Activated CD8-positive, alpha-beta T cell treated with anti-CD3 and anti-CD28 coated beads, Interleukin-2, amount 10 ng/mL, durations not matched to agents 7 days and 5 days (primary cell): ENCODE results near the gene ALCAM. TPM values are rescaled to one million over a fixed set of nuclear protein-coding genes. Genes with fewer than 3 reads are reported as not detected.

Experiments
- ATAC-seq: fragments of 150-1000 bp; cut with Tn5 transposase; one replicate; pipeline ENCODE4 v1.10.0; 2021; ENCODE audit warnings: moderate library complexity
- CTCF ChIA-PET: fragments of 350-600 bp; sonication (Branson Sonifier 250); formaldehyde crosslinking; loops from one replicate; lab custom pipeline; 2021; ENCODE audit warnings: antibody characterized with exemption; lab: Charles Lee
- POLR2A ChIA-PET: fragments of 350-600 bp; sonication (Branson Sonifier 250); formaldehyde crosslinking; loops from one replicate; lab custom pipeline; 2021; ENCODE audit warnings: antibody characterized with exemption; lab: Charles Lee
- DNase-seq: peaks from one replicate; pipeline ENCODE4 v3.0.0-alpha.2; 2020
- H3K27ac Mint-ChIP-seq: one replicate; pipeline ENCODE4 v1.8.0; 2021; ENCODE audit warnings: mild to moderate bottlenecking, mixed read lengths
- H3K27me3 Mint-ChIP-seq: one replicate; pipeline ENCODE4 v1.8.0; 2021; ENCODE audit warnings: low read depth, mixed read lengths
- H3K36me3 Mint-ChIP-seq: one replicate; pipeline ENCODE4 v1.8.0; 2021; ENCODE audit warnings: low read depth, mixed read lengths
- H3K4me1 Mint-ChIP-seq: one replicate; pipeline ENCODE4 v1.8.0; 2021; ENCODE audit warnings: low read depth, mixed read lengths
- H3K4me3 Mint-ChIP-seq: one replicate; pipeline ENCODE4 v1.8.0; 2021; ENCODE audit warnings: mild to moderate bottlenecking, mixed read lengths
- H3K9me3 Mint-ChIP-seq: one replicate; pipeline ENCODE4 v1.8.0; 2022; ENCODE audit warnings: mixed read lengths; ENCODE audit not compliant: insufficient read depth
- total RNA-seq, 2 experiments: library from RNA; stranded (reverse); gene quantifications; one replicate each; pipeline ENCODE4 v1.2.3, GENCODE V29; 2021

Gene ALCAM
- total RNA-seq, 2 experiments from 2014 or later = 5.1 to 5.4 TPM

DNA sequence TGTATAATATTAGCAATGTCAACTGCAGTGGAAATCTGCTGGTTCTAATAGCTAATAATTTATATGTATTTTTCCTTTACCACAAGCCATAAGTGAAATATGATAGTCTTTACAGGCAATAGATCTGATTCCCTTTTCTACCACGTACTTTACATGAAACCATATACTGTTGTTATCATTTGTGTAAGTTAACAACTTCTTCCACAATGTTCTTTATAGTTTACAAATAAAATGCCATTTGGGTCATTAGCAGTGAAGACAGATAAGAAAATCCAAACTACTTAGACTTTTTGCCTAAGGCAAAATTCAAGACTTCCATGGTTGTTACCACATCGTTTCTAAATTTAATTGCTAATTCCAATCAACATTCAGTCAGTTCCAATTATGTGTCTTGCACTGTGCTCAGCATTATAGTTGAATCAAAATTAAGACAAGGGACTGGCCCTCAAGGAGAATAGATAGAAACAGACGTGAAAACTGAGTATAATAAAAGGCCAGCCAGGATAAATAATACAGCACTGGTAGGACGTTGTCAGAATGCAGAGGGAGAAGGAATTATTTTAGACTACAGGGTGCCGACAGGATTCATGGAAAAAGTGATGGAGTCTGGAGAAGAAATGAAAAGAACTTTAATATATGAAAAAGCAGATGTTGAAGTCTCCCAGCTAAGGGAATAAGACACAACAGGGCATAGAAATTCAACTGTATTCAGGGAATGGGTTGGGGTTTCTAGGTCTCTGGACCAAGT lies 249.8 kb downstream of the ALCAM start:
- no peak overlapping the region for H3K4me3 Mint-ChIP-seq
- ATAC-seq (no peak), DNase-seq (no peak)
- no peaks in the 10 kb centered on the region for H3K36me3 Mint-ChIP-seq
- CTCF ChIA-PET = no interaction called here
- no peaks in the 10 kb centered on the region for H3K27me3 Mint-ChIP-seq
- POLR2A ChIA-PET = no interaction called here
- H3K4me1 Mint-ChIP-seq = no peaks in the 10 kb centered on the region
- no peaks in the 10 kb centered on the region for H3K9me3 Mint-ChIP-seq
- H3K27ac Mint-ChIP-seq = no peak overlapping the region

DNA sequence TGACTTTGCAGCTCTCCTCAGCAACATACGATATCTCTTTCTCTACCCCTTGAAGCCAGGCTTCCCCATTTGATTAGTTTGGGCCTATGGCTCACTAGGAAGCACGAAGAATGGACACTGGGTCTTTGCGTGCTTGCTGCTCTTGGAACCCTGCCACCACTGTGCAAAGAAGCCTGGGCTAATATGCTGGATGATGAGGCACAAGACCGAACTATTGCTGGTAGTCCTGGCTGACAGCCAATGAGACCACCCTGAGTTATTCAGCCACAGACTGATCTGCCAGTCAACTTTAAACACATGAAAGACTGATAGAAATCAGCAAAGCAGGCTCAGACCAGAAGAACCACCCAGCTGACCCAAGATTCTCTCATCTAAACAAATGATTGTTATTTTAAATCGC lies 251.8 kb downstream of the ALCAM start:
- DNase-seq (no peak), ATAC-seq (no peak)
- H3K27me3 Mint-ChIP-seq = no peaks in the 10 kb centered on the region
- H3K4me3 Mint-ChIP-seq = no peak overlapping the region
- H3K4me1 Mint-ChIP-seq = no peaks in the 10 kb centered on the region
- no peaks in the 10 kb centered on the region for H3K36me3 Mint-ChIP-seq
- CTCF ChIA-PET = no interaction called here
- H3K27ac Mint-ChIP-seq = no peak overlapping the region
- H3K9me3 Mint-ChIP-seq = no peaks in the 10 kb centered on the region
- POLR2A ChIA-PET = no interaction called here

DNA sequence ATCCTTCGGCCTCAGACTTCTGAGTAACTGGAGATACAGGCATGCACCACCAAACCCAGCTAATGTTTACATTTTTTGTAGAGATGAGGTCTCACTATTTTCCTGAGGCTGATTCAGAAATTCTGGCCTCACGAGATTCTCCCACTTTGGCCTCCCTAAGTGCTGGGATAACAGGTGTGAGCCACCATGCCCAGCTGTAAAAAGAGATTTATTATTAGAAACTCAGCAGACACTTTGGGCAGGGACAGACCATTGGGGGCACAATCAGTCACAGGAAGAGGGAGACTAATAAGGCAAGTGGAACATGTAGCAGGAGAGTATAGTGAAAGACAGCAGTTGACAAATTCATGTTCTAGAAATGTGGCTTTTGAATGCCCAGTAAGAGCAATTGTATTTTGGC lies 252.9 kb downstream of the ALCAM start:
- H3K9me3 Mint-ChIP-seq = no peaks in the 10 kb centered on the region
- ChIA-PET CTCF (no interaction called here), POLR2A (no interaction called here)
- no peak overlapping the region for H3K27ac Mint-ChIP-seq
- DNase-seq = no peak
- no peaks in the 10 kb centered on the region for H3K36me3 Mint-ChIP-seq
- ATAC-seq = no peak
- H3K27me3 Mint-ChIP-seq = no peaks in the 10 kb centered on the region
- no peaks in the 10 kb centered on the region for H3K4me1 Mint-ChIP-seq
- H3K4me3 Mint-ChIP-seq = no peak overlapping the region

DNA sequence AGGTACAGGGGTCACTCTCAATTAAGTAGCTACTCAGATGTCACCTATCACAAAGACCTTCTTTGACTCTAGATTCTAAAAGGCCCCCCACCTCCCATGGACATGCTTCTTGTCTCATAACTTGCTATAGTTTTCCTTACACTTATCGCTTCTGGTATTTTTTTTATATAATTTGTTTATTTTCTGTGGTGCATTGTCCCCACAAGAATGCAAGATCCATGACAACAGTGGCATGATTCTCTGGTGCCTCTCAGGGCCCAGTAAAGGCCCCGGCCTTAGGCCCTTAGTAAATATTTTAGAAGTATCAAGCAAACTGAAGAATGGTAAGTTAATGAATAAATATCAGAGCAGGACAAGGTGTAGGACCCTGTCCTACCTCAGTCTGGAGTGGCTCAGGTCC lies 253.5 kb downstream of the ALCAM start:
- DNase-seq (no peak), ATAC-seq (no peak)
- Mint-ChIP-seq H3K36me3 (no peaks in the 10 kb centered on the region), H3K4me1 (no peaks in the 10 kb centered on the region), H3K9me3 (no peaks in the 10 kb centered on the region), H3K27me3 (no peaks in the 10 kb centered on the region), H3K27ac (no peak overlapping the region), H3K4me3 (no peak overlapping the region)
- POLR2A ChIA-PET = no interaction called here
- CTCF ChIA-PET = no interaction called here

DNA sequence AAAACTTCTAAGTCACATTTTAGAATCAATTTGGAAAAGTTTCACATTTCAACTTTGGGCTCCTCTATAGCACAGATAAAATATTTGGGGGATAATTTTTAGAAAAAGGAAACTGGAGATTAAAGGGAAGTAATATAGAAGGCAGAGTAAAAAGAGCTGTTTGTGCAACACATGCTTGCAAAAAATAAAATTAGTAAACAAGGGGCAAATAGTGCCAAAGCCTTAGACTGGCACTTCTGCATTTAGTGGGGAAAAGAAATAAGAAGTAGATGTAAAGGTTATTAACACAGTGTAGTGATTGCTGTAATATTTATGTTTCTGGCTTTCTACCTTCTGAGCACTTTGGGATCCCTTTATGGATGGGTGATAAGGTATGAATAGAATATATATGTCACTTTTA lies 255.5 kb downstream of the ALCAM start:
- Mint-ChIP-seq H3K27me3 (no peaks in the 10 kb centered on the region), H3K36me3 (no peaks in the 10 kb centered on the region), H3K9me3 (no peaks in the 10 kb centered on the region), H3K4me1 (no peaks in the 10 kb centered on the region), H3K27ac (no peak overlapping the region), H3K4me3 (no peak overlapping the region)
- ChIA-PET POLR2A (no interaction called here), CTCF (no interaction called here)
- DNase-seq (no peak), ATAC-seq (no peak)
